ENCODE measurements around the gene UBQLN4.

The UBQLN4 gene

DNA sequence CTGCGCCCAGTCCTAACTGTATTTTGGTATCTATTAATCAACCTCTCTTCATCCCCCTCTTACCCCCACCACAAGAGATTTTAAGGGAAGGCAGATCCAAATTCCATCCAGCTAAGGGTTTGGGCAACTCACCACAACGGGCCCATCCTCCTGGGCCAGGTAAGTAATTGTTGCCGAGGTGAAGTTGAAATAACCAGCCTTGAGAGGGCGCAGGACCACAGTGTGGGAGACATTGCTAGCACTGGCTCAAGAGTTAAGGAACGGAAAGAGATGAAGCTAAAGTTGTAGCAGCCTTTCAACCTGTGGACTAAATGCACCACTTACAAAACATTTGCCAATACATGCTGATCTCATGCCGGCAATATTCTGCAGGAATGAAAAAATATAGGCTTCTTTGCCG lies 38.8 kb downstream of the UBQLN4 start:
- no peak for DNase-seq (ENCODE audit: low read depth)

DNA sequence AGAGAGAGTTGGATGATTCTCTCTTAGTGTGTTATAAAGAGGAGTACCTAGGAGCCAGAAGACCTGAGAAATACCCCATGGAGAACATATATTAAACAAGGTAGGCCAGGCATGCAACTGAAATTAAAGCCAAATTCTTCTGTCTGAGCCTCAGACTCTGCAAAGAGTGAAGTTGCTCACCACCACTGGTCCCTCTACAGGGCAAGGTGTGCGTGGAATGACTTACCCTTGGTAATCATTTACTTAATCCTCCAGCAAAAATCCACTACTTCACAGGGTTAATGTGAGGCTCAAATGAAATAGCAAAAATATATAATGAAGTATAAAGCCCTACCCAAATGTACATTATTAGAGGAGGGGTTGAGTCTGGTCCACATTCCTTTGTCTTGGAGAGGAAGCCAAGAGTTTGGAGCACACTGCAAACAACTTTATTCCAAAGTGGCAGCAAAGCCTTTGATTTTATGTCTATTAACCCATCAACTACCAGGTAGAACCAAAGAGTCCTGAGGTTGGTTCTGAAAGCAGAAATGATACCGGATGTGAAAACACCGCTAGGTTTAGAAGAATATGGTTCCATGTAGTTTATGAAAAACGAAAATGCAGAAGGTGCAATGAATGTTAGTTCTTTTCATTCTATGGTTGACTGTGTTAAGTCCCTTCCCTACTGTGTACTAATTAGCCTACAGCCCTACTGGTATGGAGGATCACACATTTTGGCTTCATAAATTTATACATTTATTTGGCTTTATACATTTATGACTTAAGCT lies 41.4 kb downstream of the UBQLN4 start:
- DNase-seq (ENCODE audit: low read depth) = no peak

DNA sequence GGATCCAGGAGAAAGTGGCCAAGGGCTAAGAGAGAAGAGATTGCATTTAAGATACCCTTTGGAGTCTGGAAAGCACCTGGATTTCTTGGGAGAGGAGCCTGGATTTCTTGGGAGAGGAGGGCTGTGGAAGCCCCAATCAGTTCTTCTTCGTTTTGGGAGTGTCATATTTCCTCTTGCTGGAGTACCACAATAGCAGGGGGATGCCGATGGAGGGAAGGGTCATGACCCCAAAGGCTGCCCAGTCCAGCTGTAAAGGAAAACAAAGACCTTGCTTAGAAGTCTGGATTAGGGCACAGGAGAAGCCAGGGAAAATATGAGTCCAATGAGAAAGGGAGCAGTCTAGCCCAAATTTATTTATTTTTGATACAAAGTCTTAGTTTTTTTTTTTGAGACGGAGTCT lies 44.2 kb downstream of the UBQLN4 start:
- no peak for DNase-seq (ENCODE audit: low read depth)

DNA sequence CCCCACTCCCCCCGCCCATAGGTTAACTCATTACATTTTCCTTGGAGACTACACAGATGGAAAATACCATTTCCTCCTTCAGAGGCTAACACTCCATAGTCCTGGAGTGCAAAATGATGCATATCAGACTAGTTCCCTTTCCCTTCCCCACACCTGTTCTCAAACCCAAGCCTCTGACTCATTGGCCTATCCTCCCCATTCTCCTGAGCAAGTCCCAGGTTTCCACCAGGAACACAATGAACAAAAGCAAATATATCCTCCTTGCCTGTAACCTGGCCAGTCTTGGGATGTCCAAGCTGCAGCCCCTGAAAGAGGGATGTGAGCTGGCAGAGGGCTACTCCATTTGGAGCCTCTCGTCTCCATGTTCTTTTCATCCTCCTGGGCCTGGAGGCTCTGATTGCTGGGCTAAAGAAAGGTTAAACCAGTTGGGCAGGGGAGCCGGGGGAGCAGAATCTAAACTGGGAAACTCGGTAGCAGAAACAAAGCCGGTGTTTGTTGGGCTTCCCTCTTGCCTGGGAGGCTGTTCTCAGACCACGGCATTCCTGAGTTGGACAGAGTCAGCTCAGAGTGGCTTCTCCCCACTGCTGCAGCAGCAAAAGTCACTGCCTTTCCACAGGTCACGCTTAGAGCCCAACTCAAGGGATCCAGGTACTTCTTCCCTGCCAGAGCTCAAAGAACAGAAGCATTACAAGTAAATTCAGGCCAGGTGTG lies 46.8 kb downstream of the UBQLN4 start:
- no peak for DNase-seq (ENCODE audit: low read depth)

DNA sequence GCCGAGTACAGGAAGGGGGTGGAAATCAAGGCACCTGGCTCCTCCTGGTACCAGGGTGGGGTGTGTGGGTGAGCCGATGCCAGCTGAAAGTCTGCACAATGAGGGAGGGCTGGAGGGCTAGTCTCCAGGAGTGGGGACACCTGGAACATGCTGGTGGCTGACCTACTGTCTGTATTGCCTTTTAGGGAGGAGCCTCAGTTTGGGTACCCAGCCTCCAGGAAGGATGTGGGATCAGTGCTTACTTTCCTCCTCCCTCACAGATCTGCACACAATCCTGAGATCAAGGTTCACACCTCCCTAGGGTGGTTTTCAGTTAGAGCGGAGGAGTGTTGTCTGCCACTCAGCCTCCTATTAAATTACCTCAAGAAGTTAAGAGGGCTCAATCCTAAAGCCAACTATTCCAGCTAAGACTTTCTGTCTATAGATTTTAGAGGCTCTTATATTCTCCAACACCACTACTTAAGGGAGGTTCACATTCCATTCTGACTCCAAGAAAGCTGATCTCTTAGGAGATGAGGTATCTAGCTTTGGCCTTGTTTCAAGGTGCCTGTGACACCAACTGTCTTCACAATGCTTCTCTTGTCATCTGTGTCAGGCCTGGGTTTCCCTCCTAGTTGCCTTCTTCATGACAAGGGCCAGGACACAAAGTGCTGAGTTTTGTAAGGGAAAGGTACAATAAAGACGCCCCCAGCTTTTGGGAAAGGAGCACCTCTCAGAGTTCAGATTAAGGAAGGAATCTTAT lies 48.6 kb downstream of the UBQLN4 start:
- no peak for DNase-seq (ENCODE audit: low read depth)

DNA sequence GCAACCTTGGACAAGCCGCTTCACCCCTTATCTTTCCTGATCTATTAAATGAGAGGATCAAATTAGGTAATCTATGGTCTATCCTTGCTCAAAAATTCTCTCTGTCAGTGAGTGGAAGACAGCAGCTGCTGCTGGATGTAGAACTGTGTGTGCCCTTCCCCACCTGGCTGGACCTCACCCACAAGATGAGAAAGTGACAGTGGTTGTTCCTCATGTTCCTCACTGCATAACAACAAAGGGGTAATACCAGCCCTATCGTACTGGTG lies 49.7 kb downstream of the UBQLN4 start:
- DNase-seq (ENCODE audit: low read depth) = no peak

DNA sequence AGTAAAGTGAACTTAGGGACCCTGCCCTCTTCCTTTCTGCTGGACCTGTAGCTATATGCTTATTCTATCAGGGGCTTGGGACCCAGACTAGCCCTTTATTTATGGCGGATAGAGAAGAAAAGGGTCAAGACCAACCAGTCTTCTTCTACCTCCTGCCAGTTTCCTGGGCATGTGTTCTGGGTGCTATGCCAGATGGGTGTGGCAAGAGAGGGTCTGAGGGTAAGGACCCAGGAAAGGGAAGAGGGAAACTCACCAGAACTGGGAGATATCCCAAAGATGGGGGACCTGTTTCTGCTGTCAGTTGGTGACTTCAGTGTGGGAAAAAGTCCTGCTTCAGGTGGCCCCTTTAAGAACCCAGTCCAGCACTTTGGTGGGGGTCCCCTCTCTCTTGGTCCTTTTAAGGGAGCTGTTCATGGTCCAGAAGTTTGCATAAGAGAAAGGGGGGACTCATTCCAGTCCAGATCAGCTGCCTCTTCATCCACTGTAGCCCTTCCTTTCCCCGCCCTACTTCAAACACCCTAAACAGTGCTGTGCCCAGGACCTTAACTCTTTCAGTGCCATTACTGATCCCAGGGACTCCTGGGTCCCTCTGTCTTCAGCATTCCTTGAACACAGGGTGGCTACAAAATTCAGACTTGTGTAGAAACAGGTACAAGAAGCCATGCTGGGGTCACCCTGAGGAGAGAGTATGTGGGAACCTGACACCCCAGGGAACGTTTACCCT lies 51.2 kb downstream of the UBQLN4 start:
- DNase-seq (ENCODE audit: low read depth) = no peak

DNA sequence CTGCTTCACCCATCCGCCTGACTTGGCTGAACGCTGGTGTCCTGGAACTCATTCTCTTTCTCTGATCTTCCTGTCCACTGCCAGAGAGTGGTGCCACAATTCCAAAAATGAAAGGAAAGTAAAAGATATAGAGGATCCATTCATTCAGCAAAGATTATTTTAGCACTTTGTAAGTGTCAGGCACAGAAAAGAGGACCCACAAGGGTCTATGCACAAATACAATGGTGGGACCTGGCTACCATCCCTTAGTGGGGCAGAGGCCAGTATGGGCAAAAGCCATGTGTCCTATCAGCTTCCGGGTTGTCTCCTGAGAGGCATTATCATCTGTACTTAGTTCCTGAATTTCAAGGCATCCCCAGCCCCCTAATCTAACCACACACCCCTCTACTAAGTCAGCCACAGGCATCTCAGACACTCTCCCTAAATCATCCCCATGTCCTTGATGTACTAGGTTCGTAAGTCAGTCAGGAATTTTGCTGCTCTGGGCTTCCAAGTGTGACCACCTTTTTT lies 51.9 kb downstream of the UBQLN4 start:
- DNase-seq (ENCODE audit: low read depth) = no peak

DNA sequence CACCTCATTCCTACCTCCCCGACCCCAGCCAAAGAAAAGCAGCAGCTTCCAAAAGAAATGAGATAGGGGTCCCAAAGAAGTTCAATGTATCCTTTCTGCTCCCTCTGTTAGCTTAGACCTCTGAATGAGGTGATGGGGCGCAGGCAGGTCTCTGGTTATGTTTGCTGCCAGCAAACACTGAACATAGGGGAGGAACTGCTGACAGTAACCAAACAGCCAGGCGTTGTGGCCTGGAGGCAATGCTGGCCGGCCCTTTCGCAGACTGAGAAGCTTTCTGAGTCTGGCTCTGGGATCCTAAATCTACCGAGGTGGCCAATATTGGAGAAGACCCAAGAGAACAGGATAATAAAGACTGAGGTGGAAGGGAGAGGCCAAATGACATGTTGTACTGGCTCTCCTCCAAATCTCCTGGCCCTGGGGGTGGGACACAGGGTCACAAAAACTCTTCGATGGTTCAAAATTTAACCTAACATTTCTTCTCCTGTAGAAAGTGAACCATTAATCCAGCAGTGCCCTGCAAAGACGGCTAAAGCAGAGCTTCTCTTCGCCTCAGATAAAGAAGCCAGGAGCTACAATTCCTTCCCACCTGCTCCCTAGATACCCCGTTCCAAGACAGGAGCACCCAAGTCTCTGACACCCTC lies 52.5 kb downstream of the UBQLN4 start:
- DNase-seq (ENCODE audit: low read depth) = no peak

DNA sequence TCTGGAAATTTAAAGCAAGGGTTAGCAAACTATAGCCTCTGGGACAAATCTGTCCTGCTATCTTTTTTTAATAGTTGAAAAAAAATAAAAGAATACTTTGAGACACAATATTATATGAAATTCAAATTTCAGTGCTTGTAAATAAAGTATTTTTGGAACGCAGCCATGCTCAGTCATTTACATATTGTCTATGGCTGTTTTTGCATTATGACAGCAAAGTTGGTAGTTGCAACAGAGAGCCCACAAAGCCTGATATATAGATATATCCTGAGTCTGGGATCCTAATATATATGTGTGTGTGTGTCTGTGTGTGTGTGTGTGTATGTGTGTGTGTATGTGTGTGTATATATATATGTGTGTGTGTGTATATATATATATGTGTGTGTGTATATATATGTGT lies 53.6 kb downstream of the UBQLN4 start:
- no peak for DNase-seq (ENCODE audit: low read depth)

DNA sequence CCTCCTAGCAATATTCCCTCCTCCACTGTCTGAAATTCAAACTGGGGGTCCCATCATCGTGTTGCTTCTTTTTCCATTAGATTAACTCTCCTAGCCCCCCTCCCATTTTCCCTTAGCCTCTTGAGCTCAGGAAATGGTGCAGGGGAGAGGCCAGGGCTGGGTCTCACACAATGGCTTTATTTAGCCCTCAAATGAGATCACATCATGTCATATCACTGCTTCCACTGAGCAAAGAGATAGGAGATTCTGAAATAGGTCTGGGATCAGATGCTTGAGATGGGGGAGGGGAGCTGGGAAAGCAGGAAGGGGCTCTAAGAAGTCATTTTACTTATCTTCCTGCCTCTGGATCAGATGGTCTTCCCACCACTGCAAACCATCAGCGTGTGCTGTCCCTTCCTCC lies 57.4 kb downstream of the UBQLN4 start:
- no peak for DNase-seq (ENCODE audit: low read depth)

DNA sequence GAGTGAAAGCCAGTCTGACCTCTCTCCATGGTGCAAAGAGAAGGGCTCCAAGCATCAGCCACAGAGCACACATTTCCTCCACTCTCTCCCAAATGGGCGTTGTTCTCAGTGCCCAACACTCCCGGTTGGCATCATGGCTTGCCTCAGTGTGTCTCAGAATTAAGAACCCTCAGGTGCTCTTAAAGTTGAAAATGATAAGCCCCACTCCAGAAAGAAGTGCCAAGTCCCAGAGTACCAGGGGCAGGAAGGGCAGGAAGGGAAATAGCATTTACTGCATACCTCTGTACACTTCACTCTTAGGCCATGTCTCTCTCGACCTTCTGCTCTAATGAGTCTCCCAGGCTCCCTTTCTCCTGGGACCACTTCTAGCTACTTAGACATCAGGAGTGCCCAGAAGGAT lies 60.0 kb downstream of the UBQLN4 start:
- DNase-seq (ENCODE audit: low read depth) = no peak

DNA sequence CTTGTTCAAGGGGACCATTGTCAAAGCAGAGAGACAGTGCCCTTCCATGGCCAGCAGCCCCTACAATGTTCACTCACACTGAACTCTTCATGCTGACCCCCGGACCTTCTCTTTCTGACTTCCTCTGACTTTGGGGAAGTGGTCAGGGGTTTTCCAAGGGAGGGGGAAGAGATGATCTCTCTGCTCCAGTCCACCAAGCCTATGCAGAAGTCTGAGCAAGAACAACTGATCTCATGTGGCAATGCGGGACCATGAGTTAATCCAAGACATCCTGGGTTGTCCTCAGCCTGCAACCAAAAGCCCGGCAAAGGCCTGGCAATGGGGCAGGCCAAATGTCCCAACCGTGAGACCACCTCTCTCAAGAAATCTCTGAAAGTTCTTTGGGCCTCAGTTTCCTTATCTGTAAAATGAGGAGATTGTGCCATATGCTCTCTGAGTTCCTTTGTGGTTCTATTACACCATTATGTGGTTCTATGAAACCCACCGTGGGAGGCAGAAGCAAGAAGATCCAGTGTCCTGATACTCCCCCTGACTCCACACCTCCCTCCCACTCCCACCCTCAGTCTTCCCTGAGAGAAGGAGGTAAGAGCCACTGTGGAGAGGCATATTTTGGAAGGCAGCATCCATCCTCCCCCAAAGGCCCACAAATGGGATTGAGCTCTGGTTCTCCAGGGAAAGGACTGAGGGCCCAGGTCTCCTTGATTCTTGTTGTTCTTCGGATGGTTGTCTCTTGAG lies 63.4 kb downstream of the UBQLN4 start:
- no peak for DNase-seq (ENCODE audit: low read depth)

DNA sequence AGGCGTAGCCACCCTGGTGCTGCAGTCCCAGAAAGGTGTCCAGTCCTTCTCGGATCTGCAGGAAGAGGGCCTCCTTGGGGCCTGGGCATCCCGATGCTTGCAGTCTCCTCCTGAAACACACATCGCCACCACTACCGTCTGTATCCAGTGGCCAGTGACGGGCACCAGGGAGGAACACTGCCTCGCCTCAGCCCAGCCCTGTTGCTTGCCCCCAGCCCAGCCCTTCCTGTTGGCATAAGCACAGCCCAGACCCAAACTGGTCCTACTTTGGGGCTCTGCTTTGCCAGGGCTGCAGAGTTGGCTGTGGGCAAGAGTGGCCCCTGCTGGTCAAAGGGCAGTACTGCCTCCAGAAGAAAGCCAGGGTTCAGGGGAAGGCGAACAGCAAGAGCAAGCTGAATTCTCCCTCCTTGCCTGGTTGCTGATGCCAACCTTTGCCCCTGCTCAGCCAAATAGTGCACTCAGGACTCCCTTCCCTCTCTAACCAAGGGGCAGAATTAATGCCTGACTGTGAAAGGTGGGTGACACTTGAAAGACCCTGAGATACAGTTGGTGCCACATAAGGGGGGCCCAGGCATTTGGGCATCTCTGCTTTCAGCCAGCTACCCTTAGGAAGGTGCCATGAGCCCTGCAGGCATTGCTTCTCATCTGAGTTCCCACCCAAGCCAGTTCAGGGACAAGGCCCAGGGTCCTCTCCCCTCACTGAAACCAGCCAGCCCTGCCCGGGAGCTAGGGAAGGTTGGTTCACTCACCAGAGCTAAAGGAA lies 64.2 kb downstream of the UBQLN4 start:
- no peak for DNase-seq (ENCODE audit: low read depth)
